Measurements from ENCODE around the gene LRIF1.

DNA sequence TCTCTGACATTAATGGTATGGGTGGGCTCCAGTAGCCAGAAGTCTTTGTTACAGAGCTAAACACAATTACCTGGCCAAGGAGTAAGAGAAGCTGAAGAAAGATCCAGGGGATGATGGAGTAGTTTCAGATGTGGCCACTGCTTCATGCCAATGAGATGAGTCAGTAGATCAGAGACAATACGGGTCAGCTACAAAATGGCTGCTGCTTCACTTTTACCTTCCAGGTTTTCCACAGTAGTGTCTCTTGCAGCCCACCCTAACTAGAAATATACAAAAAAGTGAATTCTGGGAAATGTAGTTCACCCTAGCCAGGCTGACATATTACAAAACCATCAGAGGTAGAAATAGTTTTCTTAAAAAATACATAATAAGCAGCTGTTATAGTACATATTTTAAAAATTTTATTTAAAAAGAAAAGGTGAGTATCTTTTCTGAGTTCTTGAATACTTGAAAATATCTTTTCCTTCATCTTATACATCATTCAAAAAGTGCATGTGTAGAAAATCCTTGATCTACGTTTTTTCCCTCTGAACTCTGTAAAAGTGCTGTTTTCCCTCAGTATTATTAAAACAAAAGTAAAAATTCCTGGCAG lies 36.1 kb downstream of the LRIF1 start:
- TF ChIP-seq, protein P1, sequence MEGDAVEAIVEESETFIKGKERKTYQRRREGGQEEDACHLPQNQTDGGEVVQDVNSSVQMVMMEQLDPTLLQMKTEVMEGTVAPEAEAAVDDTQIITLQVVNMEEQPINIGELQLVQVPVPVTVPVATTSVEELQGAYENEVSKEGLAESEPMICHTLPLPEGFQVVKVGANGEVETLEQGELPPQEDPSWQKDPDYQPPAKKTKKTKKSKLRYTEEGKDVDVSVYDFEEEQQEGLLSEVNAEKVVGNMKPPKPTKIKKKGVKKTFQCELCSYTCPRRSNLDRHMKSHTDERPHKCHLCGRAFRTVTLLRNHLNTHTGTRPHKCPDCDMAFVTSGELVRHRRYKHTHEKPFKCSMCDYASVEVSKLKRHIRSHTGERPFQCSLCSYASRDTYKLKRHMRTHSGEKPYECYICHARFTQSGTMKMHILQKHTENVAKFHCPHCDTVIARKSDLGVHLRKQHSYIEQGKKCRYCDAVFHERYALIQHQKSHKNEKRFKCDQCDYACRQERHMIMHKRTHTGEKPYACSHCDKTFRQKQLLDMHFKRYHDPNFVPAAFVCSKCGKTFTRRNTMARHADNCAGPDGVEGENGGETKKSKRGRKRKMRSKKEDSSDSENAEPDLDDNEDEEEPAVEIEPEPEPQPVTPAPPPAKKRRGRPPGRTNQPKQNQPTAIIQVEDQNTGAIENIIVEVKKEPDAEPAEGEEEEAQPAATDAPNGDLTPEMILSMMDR (IDR thresholded peaks at IDR 0.05): no peak
- TF ChIP-seq EZH2 (IDR thresholded peaks at IDR 0.05): no peak
